HG03432 (cell line): ENCODE measurements around the gene STX1A.
A peak's percentile ranks its signal among the peaks of the same experiment; 100 is the strongest.
"Not testable (repeated sequence)": the region's sequence is repeated elsewhere in the genome, so short reads cannot be mapped to it uniquely, and the experiment has no call there.

Experiments
- ATAC-seq: cut with Tn5 transposase; IDR thresholded peaks from one replicate; pipeline ENCODE4 v1.9.1; 2021; ENCODE audit warnings: mild to moderate bottlenecking, moderate library complexity; ENCODE audit not compliant: unreplicated experiment

Gene STX1A

GRCh38 chr7:73736885-73737284 lies 17.4 kb upstream of the STX1A start:
- no peak for ATAC-seq

- no peak for ATAC-seq
Observed at GRCh38 chr7:73735528-73735905, 16.0 kb upstream of the STX1A start.

- no peak for ATAC-seq
Observed at GRCh38 chr7:73734619-73735527, 15.4 kb upstream of the STX1A start.

GRCh38 chr7:73732397-73732796 lies 12.9 kb upstream of the STX1A start:
- no peak for ATAC-seq

- ATAC-seq = no peak
Observed at GRCh38 chr7:73730485-73730884, 11.0 kb upstream of the STX1A start.

GRCh38 chr7:73728551-73728950 lies 9.1 kb upstream of the STX1A start:
- ATAC-seq = no peak

GRCh38 chr7:73727952-73728351 lies 8.5 kb upstream of the STX1A start:
- no peak for ATAC-seq

- peak; percentile 10 for ATAC-seq
Observed at GRCh38 chr7:73726083-73726466, 6.6 kb upstream of the STX1A start.

- ATAC-seq = no peak
Observed at GRCh38 chr7:73723813-73724212, 4.3 kb upstream of the STX1A start.

- ATAC-seq = no peak
Observed at GRCh38 chr7:73722785-73723184, 3.3 kb upstream of the STX1A start.

GRCh38 chr7:73722182-73722581 lies 2.7 kb upstream of the STX1A start:
- ATAC-seq = not testable (repeated sequence)

- ATAC-seq = no peak
Observed at GRCh38 chr7:73721377-73721817, 1.9 kb upstream of the STX1A start.

GRCh38 chr7:73720443-73720842 lies 974 bp upstream of the STX1A start:
- ATAC-seq = not testable (repeated sequence)

- ATAC-seq = peak; percentile 15
Observed at GRCh38 chr7:73719806-73720169, 319 bp upstream of the STX1A start.

- ATAC-seq = no peak
Observed at GRCh38 chr7:73718438-73718881, 1.0 kb downstream of the STX1A start.

- ATAC-seq = peak; percentile 33
Observed at GRCh38 chr7:73717991-73718405, 1.5 kb downstream of the STX1A start.

- no peak for ATAC-seq
Observed at GRCh38 chr7:73717025-73717807, 2.3 kb downstream of the STX1A start.

GRCh38 chr7:73716318-73716890 lies 3.1 kb downstream of the STX1A start:
- no peak for ATAC-seq

GRCh38 chr7:73715648-73716317 lies 3.7 kb downstream of the STX1A start:
- ATAC-seq = peak; percentile 43

GRCh38 chr7:73713319-73713718 lies 6.2 kb downstream of the STX1A start:
- not testable (repeated sequence) for ATAC-seq

GRCh38 chr7:73712773-73713172 lies 6.7 kb downstream of the STX1A start:
- ATAC-seq = no peak
